Inflammatory macrophage treated with lipopolysaccharide for 4 hours (primary cell): ENCODE results near the gene ANKRD40.
A peak's percentile ranks its signal among the peaks of the same experiment; 100 is the strongest.

Source experiments
- DNase-seq: peaks from one replicate; pipeline ENCODE4 v3.0.0-alpha.2; 2020

The ANKRD40 gene

GRCh38 chr17:50667259-50668024 lies 40.3 kb downstream of the ANKRD40 start:
- no peak for DNase-seq

- DNase-seq, result no peak
Observed at GRCh38 chr17:50666316-50666715, 41.4 kb downstream of the ANKRD40 start.

GRCh38 chr17:50665838-50666237 lies 41.9 kb downstream of the ANKRD40 start:
- DNase-seq, result no peak

GRCh38 chr17:50664788-50665458 lies 42.8 kb downstream of the ANKRD40 start:
- no peak for DNase-seq

GRCh38 chr17:50663812-50664374 lies 43.8 kb downstream of the ANKRD40 start:
- no peak for DNase-seq

- DNase-seq, result no peak
Observed at GRCh38 chr17:50662632-50663225, 45.0 kb downstream of the ANKRD40 start.

GRCh38 chr17:50661795-50662391 lies 45.8 kb downstream of the ANKRD40 start:
- peak; percentile 84 for DNase-seq

- DNase-seq, result no peak
Observed at GRCh38 chr17:50661348-50661747, 46.4 kb downstream of the ANKRD40 start.

- peak; percentile 18 for DNase-seq
Observed at GRCh38 chr17:50660887-50661345, 46.8 kb downstream of the ANKRD40 start.

GRCh38 chr17:50660042-50660886 lies 47.5 kb downstream of the ANKRD40 start:
- peak; percentile 58 for DNase-seq

GRCh38 chr17:50659179-50659578 lies 48.5 kb downstream of the ANKRD40 start:
- DNase-seq, result no peak

GRCh38 chr17:50658616-50659015 lies 49.1 kb downstream of the ANKRD40 start:
- no peak for DNase-seq

- no peak for DNase-seq
Observed at GRCh38 chr17:50657627-50658026, 50.1 kb downstream of the ANKRD40 start.

- DNase-seq, result no peak
Observed at GRCh38 chr17:50657054-50657453, 50.7 kb downstream of the ANKRD40 start.

- no peak for DNase-seq
Observed at GRCh38 chr17:50656509-50656908, 51.2 kb downstream of the ANKRD40 start.

GRCh38 chr17:50653738-50654137 lies 54.0 kb downstream of the ANKRD40 start:
- no peak for DNase-seq

- no peak for DNase-seq
Observed at GRCh38 chr17:50651661-50652060, 56.1 kb downstream of the ANKRD40 start.

GRCh38 chr17:50649042-50649908 lies 58.4 kb downstream of the ANKRD40 start:
- DNase-seq, result no peak

GRCh38 chr17:50647187-50647586 lies 60.5 kb downstream of the ANKRD40 start:
- DNase-seq, result no peak

- DNase-seq, result no peak
Observed at GRCh38 chr17:50645748-50646682, 61.7 kb downstream of the ANKRD40 start.
